Panc1 (cell line): Measurements from ENCODE around the gene LASP1. TPM values are rescaled to one million over a fixed set of nuclear protein-coding genes. Genes with fewer than 3 reads are reported as not detected.

ENCODE experiments used
- ATAC-seq: fragments of 200-7000 bp; cut with Tn5 transposase; 2 replicates; pipeline ENCODE4 v1.9.1; 2020; ENCODE audit warnings: mild to moderate bottlenecking, moderate library complexity
- BruUV-seq: library from RNA; stranded (reverse); fragments of 400-500 nt; replicated peaks from 2 replicates; lab custom pipeline; 2021; lab: Mats Ljungman, UMichigan
- CTCF ChIA-PET: fragments of 300-600 bp; sonication (Branson Sonifier 250); formaldehyde crosslinking; loops from one replicate; lab custom pipeline; 2022; ENCODE audit warnings: antibody characterized with exemption; lab: Charles Lee
- POLR2A ChIA-PET: fragments of 300-600 bp; sonication (Branson Sonifier 250); formaldehyde crosslinking; loops from one replicate; lab custom pipeline; 2022; ENCODE audit warnings: antibody characterized with exemption; lab: Charles Lee
- DNase-seq: peaks from one replicate; pipeline ENCODE4 v3.0.0-alpha.2; 2010; ENCODE audit warnings: low read depth, low spot score
- H3K27ac ChIP-seq: 2 replicates; pipeline ENCODE4 v1.5.1; 2011; ENCODE audit warnings: mild to moderate bottlenecking, low read length, inconsistent platforms
- H3K27me3 ChIP-seq: fragments of 200-500 bp; sonication (Bioruptor generic); 2 replicates; pipeline ENCODE4 v1.6.0; 2014; ENCODE audit warnings: low read length, inconsistent platforms; ENCODE audit not compliant: control insufficient read depth, insufficient read depth
- H3K36me3 ChIP-seq: fragments of 200-500 bp; sonication (Bioruptor generic); 2 replicates; pipeline ENCODE4 v1.5.1; 2014; ENCODE audit warnings: inconsistent platforms, mild to moderate bottlenecking, low read length, moderate library complexity; ENCODE audit not compliant: control insufficient read depth, insufficient read depth
- H3K4me1 ChIP-seq: 2 replicates; pipeline ENCODE4 v1.5.1; 2011; ENCODE audit warnings: inconsistent platforms, mild to moderate bottlenecking, low read length, moderate library complexity; ENCODE audit not compliant: control insufficient read depth, insufficient read depth
- H3K4me3 ChIP-seq, 2 experiments: 2 replicates each; pipeline ENCODE4 v1.5.1; 2011 to 2012; ENCODE audit warnings: low read depth in 2 of 2, low read length in 2 of 2, mild to moderate bottlenecking in 2 of 2, inconsistent platforms in 1 of 2, moderate library complexity in 1 of 2
- H3K9me3 ChIP-seq: fragments of 200-500 bp; sonication (Bioruptor generic); 2 replicates; pipeline ENCODE4 v1.5.1; 2014; ENCODE audit warnings: low read depth, mild to moderate bottlenecking, inconsistent platforms, low read length, moderate library complexity; ENCODE audit not compliant: control insufficient read depth, insufficient read depth
- POLR2AphosphoS5 ChIP-seq: IDR thresholded peaks from 2 replicates; pipeline ENCODE4 v1.6.1; 2012; ENCODE audit warnings: mild to moderate bottlenecking, low read depth, low read length, moderate library complexity
- SIN3A ChIP-seq: IDR thresholded peaks from 2 replicates; pipeline ENCODE4 v1.6.1; 2012; ENCODE audit warnings: low read depth, mild to moderate bottlenecking, low read length, moderate library complexity, borderline replicate concordance; ENCODE audit not compliant: insufficient read depth
- TCF7L2 ChIP-seq: IDR thresholded peaks from 2 replicates; pipeline ENCODE4 v1.6.1; 2011; ENCODE audit warnings: mild to moderate bottlenecking, low read depth, low read length, inconsistent platforms
- in situ Hi-C: cut with HindIII; loops from 2 replicates; pipeline ENCODE4 v1.10.0; 2016; ENCODE audit warnings: low sequenced_read_pairs, low pct_unique_long_range_greater_than_20kb
- intact Hi-C: fragments of 100-400 bp; cut with micrococcal nuclease; formaldehyde crosslinking; loops from one replicate; pipeline ENCODE4 v1.10.0; 2022; ENCODE audit not compliant: unreplicated experiment
- total RNA-seq: library from RNA; stranded (reverse); gene quantifications from one replicate; pipeline ENCODE4 v1.2.1, GENCODE V29; 2021; ENCODE audit not compliant: unreplicated experiment
- TF ChIP-seq, protein P1 (sequence below), 2 experiments: IDR thresholded peaks; 2 replicates each; pipeline ENCODE4 v1.6.1; 2011 to 2012; ENCODE audit warnings: low read depth in 2 of 2, control low read depth in 1 of 2, low read length in 1 of 2, mild to moderate bottlenecking in 1 of 2, moderate library complexity in 1 of 2; ENCODE audit not compliant: insufficient read depth in 1 of 2
- TF ChIP-seq, protein P2 (sequence below): fragments of 450-650 bp; IDR thresholded peaks from 2 replicates; pipeline ENCODE4 v1.5.1; 2017; ENCODE audit warnings: mild to moderate bottlenecking

The LASP1 gene
- total RNA-seq, 1 experiment from 2014 or later, result 112 TPM

GRCh38 chr17:38920374-38921291, 50.8 kb downstream of the LASP1 start:
- TF ChIP-seq TCF7L2 (no peak), SIN3A (no peak)
- TF ChIP-seq, protein P1, sequence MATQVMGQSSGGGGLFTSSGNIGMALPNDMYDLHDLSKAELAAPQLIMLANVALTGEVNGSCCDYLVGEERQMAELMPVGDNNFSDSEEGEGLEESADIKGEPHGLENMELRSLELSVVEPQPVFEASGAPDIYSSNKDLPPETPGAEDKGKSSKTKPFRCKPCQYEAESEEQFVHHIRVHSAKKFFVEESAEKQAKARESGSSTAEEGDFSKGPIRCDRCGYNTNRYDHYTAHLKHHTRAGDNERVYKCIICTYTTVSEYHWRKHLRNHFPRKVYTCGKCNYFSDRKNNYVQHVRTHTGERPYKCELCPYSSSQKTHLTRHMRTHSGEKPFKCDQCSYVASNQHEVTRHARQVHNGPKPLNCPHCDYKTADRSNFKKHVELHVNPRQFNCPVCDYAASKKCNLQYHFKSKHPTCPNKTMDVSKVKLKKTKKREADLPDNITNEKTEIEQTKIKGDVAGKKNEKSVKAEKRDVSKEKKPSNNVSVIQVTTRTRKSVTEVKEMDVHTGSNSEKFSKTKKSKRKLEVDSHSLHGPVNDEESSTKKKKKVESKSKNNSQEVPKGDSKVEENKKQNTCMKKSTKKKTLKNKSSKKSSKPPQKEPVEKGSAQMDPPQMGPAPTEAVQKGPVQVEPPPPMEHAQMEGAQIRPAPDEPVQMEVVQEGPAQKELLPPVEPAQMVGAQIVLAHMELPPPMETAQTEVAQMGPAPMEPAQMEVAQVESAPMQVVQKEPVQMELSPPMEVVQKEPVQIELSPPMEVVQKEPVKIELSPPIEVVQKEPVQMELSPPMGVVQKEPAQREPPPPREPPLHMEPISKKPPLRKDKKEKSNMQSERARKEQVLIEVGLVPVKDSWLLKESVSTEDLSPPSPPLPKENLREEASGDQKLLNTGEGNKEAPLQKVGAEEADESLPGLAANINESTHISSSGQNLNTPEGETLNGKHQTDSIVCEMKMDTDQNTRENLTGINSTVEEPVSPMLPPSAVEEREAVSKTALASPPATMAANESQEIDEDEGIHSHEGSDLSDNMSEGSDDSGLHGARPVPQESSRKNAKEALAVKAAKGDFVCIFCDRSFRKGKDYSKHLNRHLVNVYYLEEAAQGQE (IDR thresholded peaks at IDR 0.05; ENCODE audit: insufficient read depth in 1 of 2, low read depth in 2 of 2, low read length in 1 of 2), result no peak
- TF ChIP-seq, protein P2, sequence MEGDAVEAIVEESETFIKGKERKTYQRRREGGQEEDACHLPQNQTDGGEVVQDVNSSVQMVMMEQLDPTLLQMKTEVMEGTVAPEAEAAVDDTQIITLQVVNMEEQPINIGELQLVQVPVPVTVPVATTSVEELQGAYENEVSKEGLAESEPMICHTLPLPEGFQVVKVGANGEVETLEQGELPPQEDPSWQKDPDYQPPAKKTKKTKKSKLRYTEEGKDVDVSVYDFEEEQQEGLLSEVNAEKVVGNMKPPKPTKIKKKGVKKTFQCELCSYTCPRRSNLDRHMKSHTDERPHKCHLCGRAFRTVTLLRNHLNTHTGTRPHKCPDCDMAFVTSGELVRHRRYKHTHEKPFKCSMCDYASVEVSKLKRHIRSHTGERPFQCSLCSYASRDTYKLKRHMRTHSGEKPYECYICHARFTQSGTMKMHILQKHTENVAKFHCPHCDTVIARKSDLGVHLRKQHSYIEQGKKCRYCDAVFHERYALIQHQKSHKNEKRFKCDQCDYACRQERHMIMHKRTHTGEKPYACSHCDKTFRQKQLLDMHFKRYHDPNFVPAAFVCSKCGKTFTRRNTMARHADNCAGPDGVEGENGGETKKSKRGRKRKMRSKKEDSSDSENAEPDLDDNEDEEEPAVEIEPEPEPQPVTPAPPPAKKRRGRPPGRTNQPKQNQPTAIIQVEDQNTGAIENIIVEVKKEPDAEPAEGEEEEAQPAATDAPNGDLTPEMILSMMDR, result no peak
- DNase-seq (no peak), ATAC-seq (no peak)
- Histone ChIP-seq H3K9me3 (no peaks in the 10 kb centered on the region), H3K27ac (no peak overlapping the region), H3K4me1 (no peaks in the 10 kb centered on the region), H3K36me3 (no peaks in the 10 kb centered on the region), H3K4me3 (no peak overlapping the region), H3K27me3 (no peaks in the 10 kb centered on the region)
- BruUV-seq, result no TSS peak
- ChIA-PET POLR2A (interaction anchor here (0.5 kb wide), 1 partner anchor 249 kb away, joined by 6 read pairs; no protein-coding TSS in a partner anchor), CTCF (no interaction called here)
- in situ Hi-C loops (no loop called here), intact Hi-C loops (no loop called here)

DNA sequence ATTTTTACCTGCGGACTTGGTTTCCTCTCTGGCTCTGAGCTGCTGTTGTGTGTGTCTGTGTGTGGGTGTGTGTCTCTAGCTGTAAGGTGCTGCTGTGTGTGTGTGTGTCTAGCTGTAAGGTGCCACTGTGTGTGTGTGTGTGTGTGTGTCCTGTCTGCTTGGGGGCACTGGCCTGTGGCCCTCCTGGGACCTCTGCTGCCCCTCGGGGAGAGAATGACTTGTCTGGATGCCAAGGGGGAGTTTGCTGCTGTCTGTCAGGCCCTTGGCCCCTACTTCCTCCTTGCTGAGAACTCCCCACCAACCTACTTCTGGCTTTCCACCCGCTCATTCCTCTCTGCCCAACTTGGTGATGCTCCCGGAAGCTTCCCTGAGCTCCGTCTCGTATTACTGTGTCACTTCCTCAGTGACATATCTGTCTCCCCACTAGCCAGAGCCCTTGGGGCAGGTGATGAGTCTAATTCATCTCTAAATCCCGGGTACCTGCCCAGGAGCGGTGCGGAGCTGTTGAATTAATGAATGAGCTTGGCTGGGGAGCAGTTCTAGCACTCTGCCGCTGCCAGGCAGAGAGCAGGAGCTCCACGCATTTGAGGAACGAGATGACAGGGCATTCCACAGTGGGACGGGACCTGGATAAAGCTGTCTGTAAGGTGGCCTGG, 52.0 kb downstream of the LASP1 start:
- ATAC-seq, result no peak
- Histone ChIP-seq H3K4me3 (no peak overlapping the region), H3K36me3 (no peaks in the 10 kb centered on the region), H3K4me1 (no peaks in the 10 kb centered on the region), H3K27me3 (no peaks in the 10 kb centered on the region), H3K9me3 (no peaks in the 10 kb centered on the region), H3K27ac (no peak overlapping the region)
- intact Hi-C loops, result no loop called here
- in situ Hi-C loops, result no loop called here
- ChIA-PET POLR2A (no interaction called here), CTCF (interaction anchor here (0.6 kb wide), 2 partner anchors 106 to 187 kb away, joined by 3 to 4 read pairs; no protein-coding TSS in a partner anchor)
- TF ChIP-seq POLR2AphosphoS5, result no peak
- TF ChIP-seq TCF7L2, result no peak
- TF ChIP-seq, protein P1 (IDR thresholded peaks at IDR 0.05; ENCODE audit: insufficient read depth in 1 of 2, low read depth in 2 of 2, low read length in 1 of 2), result no peak
- TF ChIP-seq, protein P2, result no peak
- no peak for TF ChIP-seq SIN3A
- no peak for DNase-seq
- BruUV-seq, result no TSS peak
